AG09319 (cell line): ENCODE results near the gene CDH12.

Experiments used
- DNase-seq: peaks from one replicate; pipeline ENCODE4 v3.0.0-alpha.2; 2010; ENCODE audit warnings: low read depth; ENCODE audit errors: extremely low read depth
- CTCF ChIP-seq: IDR thresholded peaks from 2 replicates; pipeline ENCODE4 v1.5.1; 2011; ENCODE audit warnings: low read depth, mild to moderate bottlenecking, inconsistent platforms, low read length, moderate library complexity

CDH12 gene

GRCh38 chr5:22560147-22560546, 293.0 kb downstream of the CDH12 start:
- TF ChIP-seq CTCF: no peak
- DNase-seq: peak; percentile 39

- DNase-seq: no peak
- TF ChIP-seq CTCF: no peak
Measured at GRCh38 chr5:22557251-22557650, 295.9 kb downstream of the CDH12 start.

- no peak for TF ChIP-seq CTCF
- no peak for DNase-seq
Measured at GRCh38 chr5:22554475-22554874, 298.7 kb downstream of the CDH12 start.

- no peak for TF ChIP-seq CTCF
- no peak for DNase-seq
Measured at GRCh38 chr5:22549876-22550671, 303.1 kb downstream of the CDH12 start.

GRCh38 chr5:22542340-22542739, 310.8 kb downstream of the CDH12 start:
- TF ChIP-seq CTCF: no peak
- no peak for DNase-seq

- TF ChIP-seq CTCF: no peak
- DNase-seq: no peak
Measured at GRCh38 chr5:22541037-22541436, 312.1 kb downstream of the CDH12 start.

GRCh38 chr5:22539762-22540161, 313.4 kb downstream of the CDH12 start:
- DNase-seq: no peak
- TF ChIP-seq CTCF: no peak
